HCT116 (cell line): Measurements from ENCODE around the gene GPX5. TPM values are rescaled to one million over a fixed set of nuclear protein-coding genes. Genes with fewer than 3 reads are reported as not detected.

Experiments used
- ATAC-seq: fragments of 200-7000 bp; cut with Tn5 transposase; 2 replicates; pipeline ENCODE4 v1.9.1; 2020; ENCODE audit warnings: mild to moderate bottlenecking, moderate library complexity
- BruUV-seq: library from RNA; stranded (reverse); fragments of 400-500 nt; replicated peaks from 2 replicates; lab custom pipeline; 2021; lab: Mats Ljungman, UMichigan
- CTCF ChIA-PET: fragments of 300-600 bp; sonication (Branson Sonifier 250); formaldehyde crosslinking; loops from one replicate; lab custom pipeline; 2021; ENCODE audit warnings: antibody characterized with exemption; lab: Charles Lee
- POLR2A ChIA-PET: fragments of 300-600, 350-600 bp; sonication (Branson Sonifier 250); formaldehyde crosslinking; loops from one replicate; lab custom pipeline; 2021; ENCODE audit warnings: antibody characterized with exemption; lab: Charles Lee
- RAD21 ChIA-PET, 2 experiments: fragments of 300-600 bp; sonication (Branson Sonifier 250); formaldehyde crosslinking; loops; one replicate each; lab custom pipeline; 2023; ENCODE audit warnings: low total read pairs in 2 of 2; ENCODE audit not compliant: uncharacterized antibody in 2 of 2, unreplicated experiment in 2 of 2, low non-redundant PET in 1 of 2; lab: Charles Lee
- DNase-seq: peaks from one replicate; pipeline ENCODE4 v3.0.0-alpha.2; 2010; ENCODE audit warnings: low read depth, low spot score
- H2AFZ ChIP-seq: fragments of 200-600 bp; shearing (Covaris generic), sonication (generic); 2 replicates; pipeline ENCODE4 v1.6.1; 2017; ENCODE audit warnings: low read depth, mixed run types, mixed read lengths, antibody characterized with exemption, low read length; ENCODE audit not compliant: poor library complexity, severe bottlenecking
- H3K27ac ChIP-seq: 2 replicates; pipeline ENCODE4 v1.5.1; 2012; ENCODE audit warnings: low read depth, low read length
- H3K27me3 ChIP-seq: fragments of 200-600 bp; sonication (generic); 2 replicates; pipeline ENCODE4 v1.6.1; 2016; ENCODE audit warnings: mixed run types, low read length, mixed read lengths; ENCODE audit not compliant: insufficient read depth
- H3K36me3 ChIP-seq, 2 experiments: fragments of 200-500 bp in 1 of 2; fragments of 200-600 bp in 1 of 2; sonication (Bioruptor generic) in 1 of 2; sonication (generic) in 1 of 2; 2 replicates each; pipeline versions ENCODE4 v1.5.1 to v1.6.1; 2014 to 2016; ENCODE audit warnings: low read length in 2 of 2, inconsistent platforms in 1 of 2, mixed read lengths in 1 of 2, mixed run types in 1 of 2; ENCODE audit not compliant: insufficient read depth in 2 of 2, control insufficient read depth in 1 of 2
- H3K4me1 ChIP-seq, 2 experiments: fragments of 200-600 bp in 1 of 2; sonication (generic) in 1 of 2; 2 replicates each; pipeline versions ENCODE4 v1.5.1 to v1.6.1; 2012 to 2017; ENCODE audit warnings: low read length in 2 of 2, inconsistent platforms in 1 of 2, mild to moderate bottlenecking in 1 of 2, mixed read lengths in 1 of 2, mixed run types in 1 of 2, moderate library complexity in 1 of 2; ENCODE audit not compliant: insufficient read depth in 2 of 2, control insufficient read depth in 1 of 2
- H3K4me2 ChIP-seq: fragments of 200-600 bp; sonication (generic); 2 replicates; pipeline ENCODE4 v1.6.1; 2017; ENCODE audit warnings: mixed run types, low read length, mixed read lengths
- H3K4me3 ChIP-seq, 2 experiments: fragments of 200-600 bp in 1 of 2; sonication (generic) in 1 of 2; replicated peaks in 1 of 2; 2 replicates each; pipeline ENCODE4 v1.5.1; 2011 to 2016; ENCODE audit warnings: low read length in 2 of 2, control low read depth in 1 of 2, low read depth in 1 of 2, mild to moderate bottlenecking in 1 of 2, mixed read lengths in 1 of 2, mixed run types in 1 of 2
- H3K79me2 ChIP-seq: fragments of 200-600 bp; sonication (generic); 2 replicates; pipeline ENCODE4 v1.6.1; 2017; ENCODE audit warnings: mild to moderate bottlenecking, mixed run types, low read length, moderate library complexity, mixed read lengths; ENCODE audit not compliant: insufficient read depth
- H3K9ac ChIP-seq: fragments of 200-600 bp; sonication (generic); 2 replicates; pipeline ENCODE4 v1.6.1; 2016; ENCODE audit warnings: low read length, mixed read lengths
- H3K9me2 ChIP-seq: fragments of 200-600 bp; sonication (generic), shearing (Covaris generic); 2 replicates; pipeline ENCODE4 v1.6.1; 2017; ENCODE audit warnings: mixed run types, mild to moderate bottlenecking, moderate library complexity; ENCODE audit not compliant: insufficient read depth
- H3K9me3 ChIP-seq, 2 experiments: fragments of 200-500 bp in 1 of 2; fragments of 200-600 bp in 1 of 2; sonication (Bioruptor generic) in 1 of 2; sonication (generic) in 1 of 2; 2 replicates each; pipeline ENCODE4 v1.6.1; 2014 to 2017; ENCODE audit warnings: low read length in 2 of 2, mixed read lengths in 2 of 2, inconsistent platforms in 1 of 2, low read depth in 1 of 2, mild to moderate bottlenecking in 1 of 2, mixed run types in 1 of 2, moderate library complexity in 1 of 2; ENCODE audit not compliant: control insufficient read depth in 1 of 2, insufficient read depth in 1 of 2
- H4K20me1 ChIP-seq: fragments of 200-600 bp; sonication (generic), shearing (Covaris generic); 2 replicates; pipeline ENCODE4 v1.6.1; 2017; ENCODE audit warnings: mixed run types, mild to moderate bottlenecking, moderate library complexity; ENCODE audit not compliant: insufficient read depth
- ATF3 ChIP-seq: IDR thresholded peaks from 2 replicates; pipeline ENCODE4 v1.6.1; 2012
- CBX3 ChIP-seq: IDR thresholded peaks from 2 replicates; pipeline ENCODE4 v1.6.1; 2012; ENCODE audit warnings: low read depth
- CEBPB ChIP-seq: IDR thresholded peaks from 2 replicates; pipeline ENCODE4 v1.6.1; 2012; ENCODE audit warnings: low read depth
- CTCF ChIP-seq, 3 experiments: fragments of 200-600 bp in 1 of 3; sonication (generic) in 1 of 3; IDR thresholded peaks in 2 of 3; conservative IDR thresholded peaks in 1 of 3; 2 replicates each; pipeline ENCODE4 v1.5.1; 2012 to 2017; ENCODE audit warnings: low read depth in 2 of 3, low read length in 2 of 3, antibody characterized with exemption in 1 of 3, borderline replicate concordance in 1 of 3, control low read depth in 1 of 3, mild to moderate bottlenecking in 1 of 3, mixed read lengths in 1 of 3, mixed run types in 1 of 3, moderate library complexity in 1 of 3; ENCODE audit not compliant: insufficient read depth in 1 of 3
- EGR1 ChIP-seq: IDR thresholded peaks from 2 replicates; pipeline ENCODE4 v1.6.1; 2012; ENCODE audit warnings: low read depth
- ELF1 ChIP-seq: IDR thresholded peaks from 2 replicates; pipeline ENCODE4 v1.6.1; 2012; ENCODE audit warnings: low read depth, borderline replicate concordance
- EZH2 ChIP-seq: fragments of 200-600 bp; sonication (generic); IDR thresholded peaks from 2 replicates; pipeline ENCODE4 v1.6.1; 2017; ENCODE audit warnings: antibody characterized with exemption, mixed run types
- FOSL1 ChIP-seq: IDR thresholded peaks from 2 replicates; pipeline ENCODE4 v1.6.1; 2012; ENCODE audit warnings: low read depth
- JUND ChIP-seq: IDR thresholded peaks from 2 replicates; pipeline ENCODE4 v1.6.1; 2012
- MAX ChIP-seq: IDR thresholded peaks from 2 replicates; pipeline ENCODE4 v1.6.1; 2012
- POLR2A ChIP-seq: IDR thresholded peaks from 2 replicates; pipeline ENCODE4 v1.7.0; 2011; ENCODE audit warnings: borderline replicate concordance; ENCODE audit not compliant: insufficient read depth, insufficient read length; ENCODE audit errors: extremely low read depth
- POLR2AphosphoS5 ChIP-seq: IDR thresholded peaks from 2 replicates; pipeline ENCODE4 v1.6.1; 2011; ENCODE audit warnings: mild to moderate bottlenecking, low read depth, low read length, moderate library complexity
- SIN3A ChIP-seq: IDR thresholded peaks from 2 replicates; pipeline ENCODE4 v1.6.1; 2012; ENCODE audit warnings: low read depth
- SRF ChIP-seq: IDR thresholded peaks from 2 replicates; pipeline ENCODE4 v1.6.1; 2012; ENCODE audit warnings: low read depth
- TCF7L2 ChIP-seq: IDR thresholded peaks from 2 replicates; pipeline ENCODE4 v1.7.0; 2011; ENCODE audit warnings: borderline replicate concordance, inconsistent platforms; ENCODE audit not compliant: insufficient read depth, insufficient read length; ENCODE audit errors: extremely low read depth
- YY1 ChIP-seq: IDR thresholded peaks from 2 replicates; pipeline ENCODE4 v1.6.1; 2011; ENCODE audit warnings: low read length, low read depth, moderate library complexity, mild to moderate bottlenecking; ENCODE audit not compliant: insufficient replicate concordance; ENCODE audit errors: extremely low read depth
- ZFX ChIP-seq: fragments of 450-650 bp; IDR thresholded peaks from 2 replicates; pipeline ENCODE4 v1.6.1; 2017
- ZNF274 ChIP-seq: fragments of 200-500 bp; sonication (Bioruptor generic); IDR thresholded peaks from 2 replicates; pipeline ENCODE4 v1.6.1; 2014; ENCODE audit warnings: mild to moderate bottlenecking, low read depth, low read length, inconsistent platforms
- intact Hi-C: fragments of 100-400 bp; cut with micrococcal nuclease; formaldehyde crosslinking; loops from 2 replicates; pipeline ENCODE4 v1.10.0; 2022
- total RNA-seq: library from RNA; stranded (reverse); gene quantifications from one replicate; pipeline ENCODE4 v1.2.1, GENCODE V29; 2021; ENCODE audit not compliant: unreplicated experiment
- TF ChIP-seq, protein P1 (sequence below): IDR thresholded peaks from 2 replicates; pipeline ENCODE4 v1.6.1; 2012; ENCODE audit warnings: low read depth

GPX5 gene
- total RNA-seq, 1 experiment from 2014 or later = not detected

DNA sequence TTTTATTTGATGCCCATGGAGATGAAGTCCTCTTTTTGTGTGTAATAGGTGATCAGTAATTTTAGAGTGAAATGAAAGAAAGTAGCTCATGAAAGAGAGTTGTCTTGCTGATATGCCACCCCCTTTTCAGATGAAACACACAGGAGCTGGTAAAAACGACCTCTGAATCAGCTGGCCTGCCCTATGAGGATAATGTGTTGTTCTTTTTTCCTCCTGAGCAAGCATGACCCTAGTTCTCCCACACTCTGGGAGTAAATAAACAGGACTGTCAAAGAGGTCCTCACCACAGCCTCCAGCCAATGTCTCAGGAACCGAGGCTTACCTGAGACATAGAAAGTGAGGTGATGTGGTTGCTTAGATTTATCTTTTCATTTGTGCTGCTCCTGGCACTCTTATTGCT, 29.5 kb downstream of the GPX5 start:
- BruUV-seq = no TSS peak
- DNase-seq = no peak
- Histone ChIP-seq H3K4me1 (no peaks in the 10 kb centered on the region), H3K4me2 (no peak overlapping the region), H3K9ac (no peak overlapping the region), H2AFZ (no peak overlapping the region), H4K20me1 (no peaks in the 10 kb centered on the region), H3K27me3 (peaks cover 7% of the 10 kb centered on the region; the same call in 1 of the 2 replicates), H3K9me3 (no peaks in the 10 kb centered on the region), H3K4me3 (no peak overlapping the region), H3K36me3 (no peaks in the 10 kb centered on the region), H3K79me2 (no peaks in the 10 kb centered on the region), H3K9me2 (no peaks in the 10 kb centered on the region), H3K27ac (no peak overlapping the region)
- no peak for TF ChIP-seq ELF1
- TF ChIP-seq YY1 = no peak
- TF ChIP-seq, protein P1, sequence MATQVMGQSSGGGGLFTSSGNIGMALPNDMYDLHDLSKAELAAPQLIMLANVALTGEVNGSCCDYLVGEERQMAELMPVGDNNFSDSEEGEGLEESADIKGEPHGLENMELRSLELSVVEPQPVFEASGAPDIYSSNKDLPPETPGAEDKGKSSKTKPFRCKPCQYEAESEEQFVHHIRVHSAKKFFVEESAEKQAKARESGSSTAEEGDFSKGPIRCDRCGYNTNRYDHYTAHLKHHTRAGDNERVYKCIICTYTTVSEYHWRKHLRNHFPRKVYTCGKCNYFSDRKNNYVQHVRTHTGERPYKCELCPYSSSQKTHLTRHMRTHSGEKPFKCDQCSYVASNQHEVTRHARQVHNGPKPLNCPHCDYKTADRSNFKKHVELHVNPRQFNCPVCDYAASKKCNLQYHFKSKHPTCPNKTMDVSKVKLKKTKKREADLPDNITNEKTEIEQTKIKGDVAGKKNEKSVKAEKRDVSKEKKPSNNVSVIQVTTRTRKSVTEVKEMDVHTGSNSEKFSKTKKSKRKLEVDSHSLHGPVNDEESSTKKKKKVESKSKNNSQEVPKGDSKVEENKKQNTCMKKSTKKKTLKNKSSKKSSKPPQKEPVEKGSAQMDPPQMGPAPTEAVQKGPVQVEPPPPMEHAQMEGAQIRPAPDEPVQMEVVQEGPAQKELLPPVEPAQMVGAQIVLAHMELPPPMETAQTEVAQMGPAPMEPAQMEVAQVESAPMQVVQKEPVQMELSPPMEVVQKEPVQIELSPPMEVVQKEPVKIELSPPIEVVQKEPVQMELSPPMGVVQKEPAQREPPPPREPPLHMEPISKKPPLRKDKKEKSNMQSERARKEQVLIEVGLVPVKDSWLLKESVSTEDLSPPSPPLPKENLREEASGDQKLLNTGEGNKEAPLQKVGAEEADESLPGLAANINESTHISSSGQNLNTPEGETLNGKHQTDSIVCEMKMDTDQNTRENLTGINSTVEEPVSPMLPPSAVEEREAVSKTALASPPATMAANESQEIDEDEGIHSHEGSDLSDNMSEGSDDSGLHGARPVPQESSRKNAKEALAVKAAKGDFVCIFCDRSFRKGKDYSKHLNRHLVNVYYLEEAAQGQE = no peak
- no peak for TF ChIP-seq ZNF274
- TF ChIP-seq ZFX = no peak
- no peak for TF ChIP-seq TCF7L2
- no peak for TF ChIP-seq POLR2A
- no peak for TF ChIP-seq JUND
- no peak for TF ChIP-seq CTCF (IDR thresholded peaks at IDR 0.05 in 2 of 3, conservative IDR thresholded peaks at IDR 0.05 in 1 of 3; ENCODE audit: borderline replicate concordance in 1 of 3, insufficient read depth in 1 of 3, low read depth in 2 of 3, low read length in 2 of 3)
- TF ChIP-seq ATF3 = no peak
- TF ChIP-seq EZH2 = no peak
- TF ChIP-seq POLR2AphosphoS5 = no peak
- no peak for TF ChIP-seq SIN3A
- TF ChIP-seq CEBPB = no peak
- TF ChIP-seq EGR1 = no peak
- no peak for TF ChIP-seq SRF
- no peak for TF ChIP-seq MAX
- no peak for TF ChIP-seq FOSL1
- TF ChIP-seq CBX3 = no peak
- ChIA-PET CTCF (no interaction called here), RAD21 (no interaction called here), POLR2A (no interaction called here)
- no peak for ATAC-seq
- intact Hi-C loops = no loop called here
